GM04504 (cell line): Measurements from ENCODE around the gene DOHH.
"Not testable (repeated sequence)": the region's sequence is repeated elsewhere in the genome, so short reads cannot be mapped to it uniquely, and the experiment has no call there.

ENCODE experiments used
- DNase-seq: peaks from one replicate; pipeline ENCODE4 v3.0.0-alpha.2; 2012; ENCODE audit warnings: low read depth

DOHH gene

DNA sequence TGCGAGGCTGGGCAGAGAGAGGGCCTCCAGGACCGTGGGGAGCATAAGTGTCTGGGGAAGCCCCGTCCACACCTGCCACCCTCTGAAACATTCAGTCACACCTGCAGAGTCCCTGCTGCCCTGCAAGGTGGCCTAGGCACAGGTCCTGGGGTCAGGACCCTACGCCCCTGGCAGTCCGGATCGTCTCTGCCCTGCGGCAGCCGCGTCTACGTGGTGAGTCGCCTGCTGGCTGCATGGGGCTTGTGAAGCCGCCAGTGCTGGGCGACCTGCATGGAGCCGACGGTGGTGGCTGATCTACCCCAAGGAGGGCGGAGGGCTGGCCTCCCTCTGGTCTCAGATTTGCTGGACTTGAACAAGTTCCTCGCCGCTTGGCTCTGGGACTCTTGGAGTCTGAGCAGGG, 18.7 kb upstream of the DOHH start:
- DNase-seq, result no peak

DNA sequence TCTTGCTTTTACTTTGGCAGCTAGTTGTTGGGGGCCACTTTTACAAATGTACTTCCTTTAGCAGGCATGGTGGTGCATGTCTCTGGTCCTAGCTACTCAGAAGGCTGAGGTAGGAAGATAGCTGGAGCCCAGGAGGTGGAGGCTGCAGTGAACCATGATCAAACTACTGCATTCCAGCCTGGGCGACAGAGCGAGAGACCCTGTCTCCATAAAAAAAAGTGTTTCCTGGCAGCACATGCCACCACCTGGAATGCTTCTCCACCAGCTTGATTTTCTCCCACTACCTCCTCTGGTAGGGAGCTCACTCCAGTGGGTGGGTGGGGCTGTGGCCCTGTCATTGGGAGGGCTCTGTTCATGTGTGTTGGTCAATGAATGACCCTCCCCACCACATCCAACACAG, 18.2 kb upstream of the DOHH start:
- DNase-seq, result no peak

DNA sequence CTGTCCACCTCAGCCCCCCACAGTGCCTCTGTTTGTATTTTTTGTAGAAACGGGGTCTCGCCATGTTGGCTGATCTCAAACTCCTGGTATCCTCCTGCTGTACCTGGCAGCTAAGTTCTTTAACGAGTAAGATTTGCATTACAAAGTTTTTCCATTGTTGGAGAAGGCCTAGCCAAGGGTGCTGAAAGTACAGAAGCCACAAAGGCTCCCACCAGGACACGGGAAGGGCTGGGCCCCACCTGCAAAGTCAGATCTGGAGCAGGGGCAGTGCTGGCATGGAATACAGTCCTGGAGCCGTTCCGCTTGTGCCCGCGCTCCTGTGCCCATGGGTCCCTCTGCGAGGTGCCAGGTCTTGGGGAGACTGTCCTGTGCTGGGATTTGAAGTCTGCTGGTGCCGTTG, 17.8 kb upstream of the DOHH start:
- no peak for DNase-seq

DNA sequence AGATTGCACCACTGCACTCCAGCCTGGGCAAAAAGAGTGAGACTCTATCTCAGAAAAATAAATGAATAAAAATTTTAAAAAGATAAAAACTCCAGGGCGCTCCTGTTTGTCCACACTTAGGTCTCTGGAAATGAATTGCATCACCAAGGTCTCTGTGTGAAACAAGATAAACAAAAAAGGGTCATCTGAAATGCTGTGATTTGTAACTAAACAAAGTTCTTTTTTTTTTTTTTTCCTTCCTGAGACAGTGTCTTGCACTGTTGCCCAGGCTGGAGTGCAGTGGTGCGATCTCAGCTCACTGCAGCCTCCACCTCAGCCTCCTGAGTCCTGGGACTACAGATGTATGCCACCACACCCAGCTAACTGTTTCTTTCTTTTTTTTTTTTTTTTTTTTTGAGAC, 17.2 kb upstream of the DOHH start:
- no peak for DNase-seq

DNA sequence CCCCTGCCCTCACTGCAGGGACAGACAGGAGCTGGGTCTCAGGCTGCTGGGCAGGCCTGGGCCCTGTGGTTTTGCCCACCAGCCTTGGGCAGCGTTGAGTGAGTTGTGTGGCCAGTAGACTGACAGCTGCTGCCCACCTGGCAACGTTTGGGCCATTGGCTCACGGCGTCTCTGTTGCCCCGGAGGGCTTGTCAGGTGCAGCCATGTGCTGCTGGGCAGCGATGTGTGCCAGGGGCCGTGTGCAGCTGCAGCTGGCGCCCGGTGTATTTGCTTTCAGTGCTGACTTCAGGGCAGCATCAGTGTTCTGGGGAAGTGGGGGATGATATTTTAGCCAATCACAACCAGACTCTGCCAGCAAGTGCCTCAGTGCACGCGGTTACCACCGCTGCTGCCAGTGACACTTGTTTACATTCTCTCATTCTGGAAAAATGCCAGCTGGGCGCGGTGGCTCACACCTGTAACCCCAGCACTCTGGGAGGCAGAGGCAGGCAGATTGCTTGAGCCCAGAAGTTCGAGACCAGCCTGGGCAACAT, 16.3 kb upstream of the DOHH start:
- no peak for DNase-seq

DNA sequence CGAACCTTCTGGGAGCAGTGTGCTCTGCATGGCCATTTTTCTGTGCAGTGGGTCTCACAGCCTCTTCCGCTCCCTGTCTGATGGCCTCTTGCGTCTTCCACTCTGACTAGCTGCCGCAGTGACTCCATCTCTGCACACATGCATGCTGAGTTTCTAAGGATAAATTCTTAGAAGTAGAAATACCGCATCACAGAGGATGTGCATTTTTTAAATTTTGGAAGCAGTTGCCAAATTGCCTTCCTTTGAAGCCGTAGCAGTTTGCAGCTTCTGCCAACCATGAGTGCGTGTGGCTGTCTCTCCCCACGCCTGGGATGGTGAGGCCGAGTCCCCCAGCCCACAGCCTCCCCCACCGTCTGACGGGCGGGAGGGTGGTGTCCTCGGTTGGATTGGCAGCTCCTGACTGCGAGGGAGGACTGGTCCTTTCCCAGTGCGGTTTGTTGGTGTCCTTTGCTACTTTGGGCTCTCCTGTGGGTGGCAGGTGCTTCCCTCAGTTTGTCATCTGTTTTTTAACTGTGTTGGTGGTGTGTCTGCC, 15.5 kb upstream of the DOHH start:
- DNase-seq, result no peak

DNA sequence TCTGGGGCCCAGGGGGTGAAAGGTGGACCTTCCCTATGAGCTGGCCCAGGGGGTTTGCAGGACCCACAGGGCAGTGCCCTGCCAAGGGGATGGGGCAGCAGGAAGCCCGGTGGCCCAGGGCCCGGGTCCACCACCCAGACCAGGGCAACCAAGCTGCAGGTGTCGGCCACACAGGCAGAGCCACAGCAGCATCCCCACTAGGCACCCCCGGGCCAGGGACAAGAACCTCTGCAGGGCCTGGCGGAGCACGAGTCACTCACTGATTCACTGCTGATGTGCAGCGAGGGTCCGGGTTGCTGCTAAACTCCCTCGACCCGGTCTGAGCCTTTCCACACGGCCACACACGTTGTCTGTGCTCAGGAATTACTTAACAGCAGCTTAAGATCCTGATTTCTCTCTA, 14.5 kb upstream of the DOHH start:
- DNase-seq, result no peak

DNA sequence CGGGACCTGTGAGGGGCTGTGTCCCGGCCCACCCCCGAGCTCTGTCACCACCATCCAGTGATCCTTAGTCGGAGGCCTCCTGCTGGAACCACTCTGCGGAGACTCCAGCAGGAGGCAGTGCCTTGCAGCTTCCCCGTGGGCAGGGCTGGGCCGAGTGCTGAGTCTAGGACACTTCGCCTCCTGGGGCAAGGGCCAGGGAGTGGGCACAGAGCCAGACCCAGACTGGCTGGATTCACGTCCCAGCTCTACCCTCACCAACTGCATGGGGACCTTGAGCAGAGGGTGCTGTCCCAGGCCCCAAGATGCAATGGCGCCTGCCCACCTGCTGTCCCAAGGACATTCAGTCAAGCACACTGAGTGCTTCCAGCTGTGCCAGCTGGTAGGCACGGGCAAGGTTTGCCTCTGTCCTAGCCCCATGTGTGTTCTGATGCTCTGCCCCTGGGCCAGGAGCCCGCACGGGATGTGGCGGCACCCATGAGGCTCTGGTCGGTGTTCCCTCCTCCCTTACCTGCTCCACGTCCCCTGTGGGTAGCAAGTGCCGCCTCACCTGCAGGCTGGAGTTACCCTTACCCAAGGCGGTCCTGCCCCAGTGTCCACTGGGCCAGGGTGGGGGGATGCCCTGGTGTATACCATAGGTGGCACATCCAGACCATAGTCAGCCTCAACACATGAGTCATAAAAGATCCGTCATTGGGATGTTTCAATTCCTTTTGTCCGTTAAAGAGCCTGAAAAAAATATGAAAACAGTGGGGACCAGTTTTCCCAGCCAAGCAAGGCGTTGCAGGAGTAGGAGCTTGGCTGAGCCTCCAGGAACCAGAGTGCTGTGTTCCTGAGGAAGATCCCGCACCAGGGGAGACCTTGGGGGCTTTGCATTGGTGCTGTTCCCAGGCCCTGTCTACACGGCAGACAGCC, 13.0 kb upstream of the DOHH start:
- no peak for DNase-seq

DNA sequence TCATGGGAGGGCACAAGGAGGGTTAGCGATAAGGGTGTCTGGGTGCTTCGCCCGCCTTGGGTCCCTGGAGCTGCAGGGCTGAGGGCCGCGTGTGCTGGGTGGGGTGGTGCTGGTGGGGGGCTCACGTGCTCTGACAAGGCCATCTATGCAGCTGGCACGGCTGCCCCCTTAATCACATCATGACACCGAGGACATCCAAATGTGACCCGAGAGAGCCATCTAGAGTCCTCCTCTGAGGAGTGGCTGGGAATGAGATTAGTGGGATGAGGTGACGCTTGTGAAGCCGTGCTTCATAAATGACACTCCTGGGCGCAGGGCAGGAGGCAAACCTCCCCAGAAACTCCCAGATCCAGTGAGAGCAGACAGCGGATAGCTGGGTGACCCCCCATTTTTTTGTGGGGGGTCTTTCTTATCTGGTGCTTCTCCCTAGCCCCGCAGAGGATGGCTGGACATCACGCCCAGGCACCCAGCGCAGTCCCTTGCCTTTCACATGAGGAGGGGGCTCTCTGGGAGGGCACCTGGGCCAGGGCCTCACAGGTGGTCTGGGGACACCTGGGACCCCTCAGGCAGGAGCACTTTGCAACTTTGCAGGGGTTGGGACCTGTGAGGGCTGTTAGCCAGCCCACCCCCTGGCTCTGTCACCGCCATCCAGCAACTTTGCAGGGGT, 12.2 kb upstream of the DOHH start:
- no peak for DNase-seq

DNA sequence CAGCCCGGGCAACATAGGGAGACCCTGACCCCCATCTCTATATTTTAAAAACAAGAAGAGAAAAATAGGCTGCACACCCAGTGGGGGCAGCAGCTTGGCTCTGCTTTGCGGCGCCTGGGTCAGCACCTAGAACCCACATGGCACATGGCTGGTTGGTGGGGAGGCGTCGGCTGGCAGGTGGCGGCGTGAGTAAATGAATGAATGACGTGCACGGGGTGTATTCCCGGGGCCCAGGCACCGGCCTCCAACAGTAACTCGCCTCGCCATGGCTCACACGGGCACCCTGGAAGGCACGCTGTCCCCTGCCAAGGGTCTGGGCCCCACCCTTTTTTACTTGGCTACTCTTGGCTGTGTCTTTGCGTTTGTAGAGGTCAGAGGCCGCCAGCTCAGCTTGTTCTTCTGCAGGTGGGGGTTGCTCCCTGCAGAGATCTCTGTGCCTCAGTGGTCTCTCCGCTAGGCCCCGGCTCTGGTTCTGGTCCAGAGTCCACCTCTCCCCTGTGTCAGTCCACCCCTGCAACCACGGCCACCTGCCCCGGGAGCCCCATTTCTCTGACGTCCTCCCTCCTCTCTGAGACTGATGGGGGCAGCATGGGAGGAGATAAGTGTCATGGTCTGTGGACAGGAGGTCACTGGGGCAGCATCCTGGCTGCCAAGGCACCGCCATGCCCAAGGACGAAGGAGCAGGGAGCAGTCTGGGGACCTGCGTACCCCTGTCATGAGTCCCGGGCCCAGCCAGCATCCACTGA, 11.2 kb upstream of the DOHH start:
- no peak for DNase-seq

DNA sequence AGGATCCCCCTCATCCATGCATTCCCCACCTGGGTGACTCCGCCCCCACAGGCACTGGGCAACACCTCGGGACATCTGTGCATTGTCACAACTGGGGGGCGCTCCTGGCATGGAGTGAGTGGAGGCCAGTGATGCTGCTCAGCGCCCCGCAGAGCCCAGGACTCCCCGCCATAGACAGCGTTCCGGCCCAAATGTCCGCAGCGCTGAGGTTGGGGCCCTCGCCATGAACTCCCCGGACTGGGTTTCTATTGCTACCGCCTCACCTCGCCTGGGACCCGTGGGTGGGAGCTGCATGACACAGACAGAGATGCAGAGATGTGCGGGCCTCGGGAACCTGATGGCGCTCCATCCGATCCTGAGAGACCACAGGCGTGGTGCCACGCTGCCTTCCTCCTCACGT, 10.3 kb upstream of the DOHH start:
- DNase-seq, result no peak

DNA sequence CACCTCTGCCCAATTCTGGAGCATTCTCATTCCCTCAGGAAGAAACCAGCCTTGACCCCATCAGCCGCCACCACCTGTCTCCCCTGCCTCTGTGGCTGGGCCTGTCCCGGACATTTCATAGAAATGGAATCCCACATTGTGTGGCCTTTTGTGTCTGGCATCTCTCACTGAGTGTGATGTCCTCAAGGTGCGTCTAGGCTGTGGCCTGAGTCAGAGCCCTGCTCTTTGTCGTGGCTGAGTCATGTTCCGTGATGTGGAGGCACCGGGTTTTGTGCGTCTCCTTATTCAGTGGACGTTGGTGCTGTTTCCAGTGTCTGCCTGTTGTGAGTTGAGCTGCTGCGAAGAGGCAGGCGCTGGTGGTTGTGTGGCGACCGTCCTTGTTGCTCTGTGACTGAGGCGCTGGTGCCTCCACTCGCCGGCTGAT, 9.1 kb upstream of the DOHH start:
- DNase-seq, result peak; percentile 17

DNA sequence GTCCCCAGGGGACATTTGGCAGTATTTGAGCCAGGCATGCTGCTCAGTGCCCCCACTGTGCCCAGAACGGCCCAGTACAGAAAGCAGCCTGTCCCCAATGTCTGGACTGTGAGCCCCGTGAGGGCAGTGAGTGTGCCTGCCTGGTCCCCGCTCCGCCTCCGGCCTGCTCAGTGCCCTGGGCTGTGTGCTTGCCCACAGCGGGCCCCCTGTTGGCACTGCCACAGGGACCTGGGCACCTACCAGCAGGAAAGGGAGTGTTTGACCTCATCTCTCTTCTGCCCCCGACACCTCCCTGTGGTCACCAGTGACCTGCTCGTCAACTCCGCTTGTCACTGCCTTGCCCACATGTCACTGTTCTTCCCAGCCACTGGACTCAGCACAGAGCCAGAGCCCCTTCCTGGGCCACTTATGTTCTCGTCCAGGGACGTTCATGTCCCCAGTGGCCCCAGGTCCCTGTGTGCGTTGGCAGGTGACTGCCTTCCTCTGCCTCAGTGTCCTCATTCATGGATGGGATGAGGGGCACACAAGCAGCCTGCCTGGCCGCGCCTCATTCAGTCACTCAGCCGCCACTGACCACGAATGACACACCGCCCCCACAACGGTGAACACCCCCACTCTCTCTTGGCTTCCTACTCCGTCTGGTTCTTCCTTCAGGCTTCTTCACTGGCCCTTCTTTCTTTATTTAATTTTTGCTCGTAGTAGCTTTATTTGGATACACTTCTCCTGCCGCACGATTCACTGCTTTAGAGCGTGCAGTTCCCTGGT, 8.5 kb upstream of the DOHH start:
- no peak for DNase-seq

DNA sequence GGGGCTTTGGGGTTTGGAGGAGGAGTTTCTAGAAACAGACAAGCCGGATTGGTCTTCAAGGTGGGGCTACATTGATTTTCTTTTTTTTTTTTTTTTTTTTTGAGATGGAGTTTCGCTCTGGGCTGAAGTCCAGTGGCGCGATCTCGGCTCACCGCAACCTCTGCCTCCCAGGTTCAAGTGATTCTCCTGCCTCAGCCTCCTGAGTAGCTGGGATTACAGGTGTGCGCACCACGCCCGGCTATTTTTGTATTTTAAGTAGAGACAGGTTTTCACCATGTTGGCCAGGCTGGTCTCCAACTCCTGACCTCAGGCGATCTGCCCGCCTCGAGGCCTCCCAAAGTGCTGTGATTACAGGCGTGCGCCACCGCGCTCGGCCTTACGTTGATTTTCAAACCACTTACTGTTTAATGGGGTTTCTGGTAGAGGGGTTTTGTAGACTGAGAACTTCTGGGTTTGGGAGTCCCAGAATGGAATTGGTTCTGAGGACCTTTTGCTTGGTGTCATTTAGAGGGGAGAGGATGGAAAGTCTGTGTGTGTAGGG, 7.7 kb upstream of the DOHH start:
- not testable (repeated sequence) for DNase-seq

DNA sequence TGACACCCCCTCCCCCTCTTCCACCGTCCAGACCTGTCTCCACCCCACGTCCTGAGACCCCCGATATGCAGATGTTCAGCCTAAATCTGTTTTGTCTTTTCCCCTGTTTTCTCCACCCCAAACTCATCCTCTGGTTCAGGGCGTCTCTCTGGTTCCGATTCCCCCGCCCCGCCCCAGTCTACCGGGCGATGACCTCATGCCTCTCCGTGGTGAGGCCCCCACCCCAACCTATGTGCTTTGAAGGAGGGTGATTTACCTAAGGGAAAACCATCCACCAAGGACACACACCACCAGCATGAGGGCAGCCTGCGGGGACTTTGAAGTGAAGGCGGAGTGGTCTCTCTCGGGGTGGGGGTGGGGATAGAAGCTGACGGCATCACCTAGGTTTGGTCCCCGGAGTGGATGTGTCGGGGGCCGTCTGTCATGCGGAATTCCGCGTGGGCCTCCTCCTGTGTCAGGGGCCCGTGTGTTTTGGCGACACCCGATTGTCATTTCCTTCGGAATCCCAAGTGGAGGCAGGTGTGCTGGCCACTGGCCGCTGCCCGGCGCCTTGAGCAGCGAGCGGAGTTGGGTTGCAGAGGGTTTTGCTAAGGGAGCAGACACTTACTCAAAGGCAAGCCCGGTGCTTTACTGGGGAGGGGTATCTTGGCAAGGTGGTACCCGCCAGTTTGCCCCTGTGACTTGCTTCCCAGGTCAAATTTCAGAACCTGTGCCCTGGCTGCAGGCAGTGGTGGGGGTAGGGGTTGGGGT, 7.1 kb upstream of the DOHH start:
- no peak for DNase-seq

DNA sequence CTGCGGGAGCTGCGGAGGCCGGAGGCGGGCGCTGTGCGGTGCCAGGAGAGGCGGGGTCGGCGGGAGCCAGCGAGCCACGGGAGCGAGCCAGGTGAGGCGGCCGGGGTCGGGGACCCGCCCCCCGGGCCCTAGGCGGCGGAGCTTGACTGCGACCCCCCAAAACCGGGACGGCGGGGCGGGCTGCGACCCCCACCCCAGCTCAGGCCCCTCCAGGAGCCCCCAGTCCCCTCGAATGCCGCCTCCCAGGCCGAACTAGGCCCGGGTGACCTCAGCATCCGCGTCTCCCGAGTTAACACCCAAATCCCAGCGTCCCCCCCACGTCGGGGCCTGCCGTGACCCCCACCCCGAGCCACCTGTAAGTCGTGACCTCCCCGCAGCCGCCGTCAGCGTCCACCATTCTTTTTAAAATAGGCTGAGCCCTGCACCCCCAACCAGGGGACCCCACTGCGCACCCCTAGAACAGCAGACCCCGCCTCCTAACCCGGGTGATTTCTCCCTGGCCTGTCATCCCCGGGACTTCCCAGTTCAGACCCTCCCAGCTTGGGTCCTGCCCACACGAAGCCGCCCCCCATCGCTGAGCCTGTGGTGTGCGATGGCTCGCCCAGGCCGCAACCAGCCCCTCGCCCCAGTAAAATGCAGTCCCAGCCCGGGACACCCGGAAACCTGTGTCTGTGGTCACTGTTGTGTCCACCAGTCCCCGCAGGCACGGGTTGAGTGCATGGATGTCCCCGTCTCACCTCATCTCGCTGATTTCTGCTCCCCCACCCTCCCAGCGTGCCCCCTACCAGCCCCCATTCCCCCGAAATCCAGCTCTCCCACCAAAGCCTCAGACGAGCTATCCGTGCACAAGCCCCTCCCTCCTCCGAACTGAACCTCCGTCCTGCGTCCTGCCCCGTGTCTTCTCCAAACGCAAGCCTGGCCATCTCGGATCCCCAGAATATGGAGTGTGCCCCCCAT, 6.2 kb upstream of the DOHH start:
- DNase-seq, result no peak

DNA sequence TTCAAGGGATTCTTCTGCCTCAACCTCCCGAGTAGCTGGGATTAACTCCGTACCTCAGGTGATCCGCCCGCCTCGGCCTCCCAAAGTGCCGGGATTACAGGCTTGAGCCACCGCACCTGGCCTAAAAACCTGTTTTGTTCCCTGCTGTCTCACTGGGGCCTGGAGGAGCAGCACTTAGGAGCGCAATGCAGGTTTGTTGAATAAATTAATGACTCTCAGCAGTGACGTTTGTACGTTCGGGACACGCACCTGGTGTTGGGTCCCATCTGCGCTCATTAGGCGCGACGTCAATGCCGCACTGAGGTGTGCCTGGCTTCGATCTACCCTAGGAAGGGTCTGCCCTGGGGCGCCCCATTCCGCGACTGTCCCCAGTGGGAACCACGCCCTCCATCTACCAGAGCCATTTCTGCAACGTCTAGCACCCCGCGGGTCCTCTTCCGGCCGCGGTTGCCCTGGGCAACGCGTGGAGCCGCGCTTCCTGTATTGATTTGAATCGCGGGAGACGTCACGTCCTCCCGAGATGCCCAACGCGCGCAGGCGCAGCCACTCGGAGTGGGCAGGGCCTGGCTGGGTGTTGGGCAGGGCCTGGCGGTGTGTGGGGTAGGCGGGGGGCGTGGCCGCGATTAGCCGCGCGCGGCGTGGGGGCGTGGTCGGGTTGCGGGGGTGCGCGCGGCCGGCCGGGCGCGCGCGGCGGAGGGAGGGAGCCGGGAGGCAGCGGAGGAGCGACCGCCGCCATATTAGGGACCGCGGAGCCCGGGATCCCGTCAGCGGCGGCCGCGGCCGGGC, 5.3 kb upstream of the DOHH start, which contains the start of gene FZR1:
Gene FZR1 (plus strand): TSS at position 714 of the 786 bp plus-strand sequence. CDS start 16,679 bp downstream, outside the sequence.
- DNase-seq, result peak; percentile 98

DNA sequence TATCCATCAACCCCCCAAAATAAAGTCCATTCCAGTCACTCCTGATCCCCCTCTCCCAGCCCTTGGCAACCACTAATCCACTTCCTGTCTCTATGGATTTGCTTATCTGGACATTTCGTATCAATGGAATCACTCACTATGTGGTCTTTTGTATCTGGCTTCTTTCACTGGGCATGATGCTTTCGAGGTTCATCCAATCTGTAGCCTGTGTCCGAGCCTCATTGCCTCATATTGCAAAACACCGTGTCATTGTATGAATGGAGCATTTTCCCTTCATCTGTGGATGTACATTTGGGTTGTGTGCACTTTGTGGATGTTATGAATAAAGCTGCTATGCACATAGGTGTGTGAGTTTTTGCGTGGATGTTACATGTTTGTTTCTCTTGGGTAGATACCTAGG, 4.3 kb upstream of the DOHH start:
- DNase-seq, result no peak
